ENCODE data around the gene JAKMIP1. TPM values are rescaled to one million over a fixed set of nuclear protein-coding genes. Genes with fewer than 3 reads are reported as not detected.

Gene JAKMIP1
- total and polyA plus RNA-seq, 9 donors: 0.33 to 1.00 (median 0.56) TPM; not detected in 1

- intact Hi-C loops (cut with DNase I): no loop called here
- DNase-seq: no peak
- H3K4me3 ChIP-seq: no peak overlapping the region
- WGBS, 3 donors: 78 to 85% (median 79%) methylated on average over 7 of the region's 7 CpGs
- H3K27me3 ChIP-seq: no peaks in the 10 kb centered on the region
- TF ChIP-seq EP300 (IDR thresholded peaks at IDR 0.05): no peak
- TF ChIP-seq CTCF (IDR thresholded peaks at IDR 0.05): no peak
- no peak for TF ChIP-seq POLR2A (IDR thresholded peaks at IDR 0.05)
- H3K27ac ChIP-seq: no peak overlapping the region
- no peaks in the 10 kb centered on the region for H3K36me3 ChIP-seq
- H3K9me3 ChIP-seq: no peaks in the 10 kb centered on the region
- H3K4me1 ChIP-seq (ENCODE audit: insufficient read depth): no peaks in the 10 kb centered on the region
Observed at GRCh38 chr4:6043843-6044242, 156.5 kb downstream of the JAKMIP1 start.

GRCh38 chr4:6043188-6043587 lies 157.2 kb downstream of the JAKMIP1 start:
- intact Hi-C loops (cut with DNase I): no loop called here
- H3K4me3 ChIP-seq: no peak overlapping the region
- DNase-seq: no peak
- WGBS, 3 donors: 67 to 72% (median 71%) methylated on average over 13 of the region's 13 CpGs
- H3K27me3 ChIP-seq: no peaks in the 10 kb centered on the region
- H3K9me3 ChIP-seq: no peaks in the 10 kb centered on the region
- TF ChIP-seq EP300 (IDR thresholded peaks at IDR 0.05): no peak
- no peak for TF ChIP-seq POLR2A (IDR thresholded peaks at IDR 0.05)
- TF ChIP-seq CTCF (IDR thresholded peaks at IDR 0.05): no peak
- no peaks in the 10 kb centered on the region for H3K36me3 ChIP-seq
- H3K27ac ChIP-seq: no peak overlapping the region
- H3K4me1 ChIP-seq (ENCODE audit: insufficient read depth): no peaks in the 10 kb centered on the region

GRCh38 chr4:6042293-6043063 lies 157.9 kb downstream of the JAKMIP1 start:
- no peaks in the 10 kb centered on the region for H3K9me3 ChIP-seq

GRCh38 chr4:6041800-6042199 lies 158.5 kb downstream of the JAKMIP1 start:
- TF ChIP-seq POLR2A (IDR thresholded peaks at IDR 0.05): no peak
- DNase-seq: no peak
- Histone ChIP-seq H3K27me3 (no peaks in the 10 kb centered on the region), H3K9me3 (no peaks in the 10 kb centered on the region), H3K4me1 (ENCODE audit: insufficient read depth) (no peaks in the 10 kb centered on the region), H3K4me3 (no peak overlapping the region), H3K36me3 (no peaks in the 10 kb centered on the region), H3K27ac (no peak overlapping the region)
- 80 to 87% (median 82%) methylated on average over 5 of the region's 5 CpGs for WGBS, 3 donors
- intact Hi-C loops (cut with DNase I): no loop called here

More at GRCh38 chr4:6042293-6043063, 157.9 kb downstream of the JAKMIP1 start:
- Histone ChIP-seq H3K27ac (no peak overlapping the region), H3K36me3 (no peaks in the 10 kb centered on the region), H3K4me3 (no peak overlapping the region), H3K27me3 (no peaks in the 10 kb centered on the region), H3K4me1 (ENCODE audit: insufficient read depth) (no peaks in the 10 kb centered on the region)
- TF ChIP-seq EP300 (IDR thresholded peaks at IDR 0.05) (no peak), CTCF (IDR thresholded peaks at IDR 0.05) (no peak), POLR2A (IDR thresholded peaks at IDR 0.05) (no peak)
- 79% methylated on average over 21 of the region's 21 CpGs for WGBS, 3 donors
- intact Hi-C loops (cut with DNase I): no loop called here
- DNase-seq: no peak

GRCh38 chr4:6038711-6039110 lies 161.6 kb downstream of the JAKMIP1 start:
- WGBS, 3 donors: 77 to 88% (median 88%) methylated on average over 8 of the region's 8 CpGs
- Histone ChIP-seq H3K9me3 (no peaks in the 10 kb centered on the region), H3K36me3 (no peaks in the 10 kb centered on the region), H3K4me1 (ENCODE audit: insufficient read depth) (no peaks in the 10 kb centered on the region), H3K27ac (no peak overlapping the region), H3K27me3 (no peaks in the 10 kb centered on the region), H3K4me3 (no peak overlapping the region)
- no peak for DNase-seq
- TF ChIP-seq EP300 (IDR thresholded peaks at IDR 0.05) (no peak), POLR2A (IDR thresholded peaks at IDR 0.05) (no peak), CTCF (IDR thresholded peaks at IDR 0.05) (no peak)
- intact Hi-C loops (cut with DNase I): no loop called here
